GM19328 (cell line): ENCODE results near the gene KRT20.
"Not testable (repeated sequence)": the region's sequence is repeated elsewhere in the genome, so short reads cannot be mapped to it uniquely, and the experiment has no call there.

ENCODE experiments used
- ATAC-seq: cut with Tn5 transposase; IDR thresholded peaks from one replicate; pipeline ENCODE4 v1.9.1; 2021; ENCODE audit warnings: mild to moderate bottlenecking, moderate library complexity; ENCODE audit not compliant: unreplicated experiment

Gene KRT20

GRCh38 chr17:40884708-40885512 is at the start of gene KRT20:
Gene KRT20, minus strand, starts transcription at chr17:40885242. Its CDS starts 57 bp downstream, at chr17:40885185.
- no peak for ATAC-seq

GRCh38 chr17:40932608-40933007 is 47.6 kb upstream of the KRT20 start:
- ATAC-seq: no peak

- no peak for ATAC-seq
Measured at GRCh38 chr17:40931311-40931710, 46.3 kb upstream of the KRT20 start.

GRCh38 chr17:40926341-40926740 is 41.3 kb upstream of the KRT20 start:
- ATAC-seq: no peak

- ATAC-seq: no peak
Measured at GRCh38 chr17:40922239-40922638, 37.2 kb upstream of the KRT20 start.

GRCh38 chr17:40921026-40921425 is 36.0 kb upstream of the KRT20 start:
- no peak for ATAC-seq

GRCh38 chr17:40917116-40917515 is 32.1 kb upstream of the KRT20 start:
- not testable (repeated sequence) for ATAC-seq

- ATAC-seq: no peak
Measured at GRCh38 chr17:40916366-40916765, 31.3 kb upstream of the KRT20 start.

- no peak for ATAC-seq
Measured at GRCh38 chr17:40915721-40916256, 30.7 kb upstream of the KRT20 start.

- ATAC-seq: no peak
Measured at GRCh38 chr17:40915199-40915661, 30.2 kb upstream of the KRT20 start.

GRCh38 chr17:40914075-40914855 is 29.2 kb upstream of the KRT20 start:
- ATAC-seq: no peak

GRCh38 chr17:40912486-40913210 is 27.6 kb upstream of the KRT20 start:
- no peak for ATAC-seq

GRCh38 chr17:40910441-40910841 is 25.4 kb upstream of the KRT20 start:
- no peak for ATAC-seq

- ATAC-seq: no peak
Measured at GRCh38 chr17:40909755-40910154, 24.7 kb upstream of the KRT20 start.

GRCh38 chr17:40909351-40909750 is 24.3 kb upstream of the KRT20 start:
- no peak for ATAC-seq

GRCh38 chr17:40906613-40907012 is 21.6 kb upstream of the KRT20 start:
- ATAC-seq: no peak

- no peak for ATAC-seq
Measured at GRCh38 chr17:40905370-40905769, 20.3 kb upstream of the KRT20 start.

GRCh38 chr17:40903129-40903847 is 18.2 kb upstream of the KRT20 start:
- ATAC-seq: no peak

GRCh38 chr17:40902498-40902897 is 17.5 kb upstream of the KRT20 start:
- no peak for ATAC-seq

- ATAC-seq: no peak
Measured at GRCh38 chr17:40901981-40902474, 17.0 kb upstream of the KRT20 start.
